ENCODE measurements around the gene SLC16A5.

DNA sequence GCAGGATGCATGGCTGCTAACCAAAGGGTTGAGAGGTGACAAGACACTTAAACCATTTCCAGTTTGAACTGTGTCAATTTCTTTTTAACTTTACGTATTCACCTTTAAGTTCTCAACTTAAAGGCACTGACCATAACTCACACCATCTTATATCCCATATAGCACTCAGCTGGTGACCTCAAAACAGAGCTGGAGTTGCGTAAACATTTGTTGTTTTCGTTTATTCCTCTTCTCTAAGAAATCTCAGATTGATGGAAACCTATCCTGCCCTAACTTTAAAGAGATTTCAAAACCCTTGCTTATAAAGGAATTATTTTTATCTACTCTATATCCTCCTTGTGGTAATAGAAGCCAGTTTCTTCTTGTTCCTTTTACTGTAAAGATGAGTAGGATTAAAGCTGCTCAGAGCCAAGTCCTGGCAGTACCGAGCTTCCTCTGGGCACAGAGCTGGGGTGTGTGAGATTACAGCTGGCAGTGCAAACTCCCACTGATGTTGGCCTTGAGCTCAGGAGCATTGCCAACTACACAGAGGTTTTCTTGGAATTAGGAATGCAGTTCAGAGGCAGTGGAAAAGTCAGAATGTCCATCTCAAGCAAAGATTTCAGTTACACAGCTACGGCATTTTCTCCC is 39.4 kb upstream of the SLC16A5 start:
- TF ChIP-seq CTCF (IDR thresholded peaks at IDR 0.05), result no peak
- no peak for TF ChIP-seq POLR2A (IDR thresholded peaks at IDR 0.05)
